Activated T-cell treated with anti-CD3 and anti-CD28 coated beads, Interleukin-2, amount 50 U/mL, for 24 hours (primary cell): ENCODE results near the gene MLLT1.
"Not testable (repeated sequence)": the region's sequence is repeated elsewhere in the genome, so short reads cannot be mapped to it uniquely, and the experiment has no call there.

Experiments used
- DNase-seq: peaks from one replicate; pipeline ENCODE4 v3.0.0-alpha.2; 2020
- H3K27ac Mint-ChIP-seq: 2 replicates; pipeline ENCODE4 v1.8.0; 2020; ENCODE audit warnings: mild to moderate bottlenecking, mixed read lengths
- H3K27me3 Mint-ChIP-seq: 2 replicates; pipeline ENCODE4 v1.8.0; 2020; ENCODE audit warnings: mixed read lengths
- H3K36me3 Mint-ChIP-seq: 2 replicates; pipeline ENCODE4 v1.8.0; 2020; ENCODE audit warnings: low read depth, mixed read lengths
- H3K4me1 Mint-ChIP-seq: 2 replicates; pipeline ENCODE4 v1.8.0; 2020; ENCODE audit warnings: low read depth, mixed read lengths
- H3K4me3 Mint-ChIP-seq: 2 replicates; pipeline ENCODE4 v1.8.0; 2020; ENCODE audit warnings: mild to moderate bottlenecking, moderate library complexity, mixed read lengths
- H3K9me3 Mint-ChIP-seq: 2 replicates; pipeline ENCODE4 v1.8.0; 2020; ENCODE audit warnings: mixed read lengths

MLLT1 gene

DNA sequence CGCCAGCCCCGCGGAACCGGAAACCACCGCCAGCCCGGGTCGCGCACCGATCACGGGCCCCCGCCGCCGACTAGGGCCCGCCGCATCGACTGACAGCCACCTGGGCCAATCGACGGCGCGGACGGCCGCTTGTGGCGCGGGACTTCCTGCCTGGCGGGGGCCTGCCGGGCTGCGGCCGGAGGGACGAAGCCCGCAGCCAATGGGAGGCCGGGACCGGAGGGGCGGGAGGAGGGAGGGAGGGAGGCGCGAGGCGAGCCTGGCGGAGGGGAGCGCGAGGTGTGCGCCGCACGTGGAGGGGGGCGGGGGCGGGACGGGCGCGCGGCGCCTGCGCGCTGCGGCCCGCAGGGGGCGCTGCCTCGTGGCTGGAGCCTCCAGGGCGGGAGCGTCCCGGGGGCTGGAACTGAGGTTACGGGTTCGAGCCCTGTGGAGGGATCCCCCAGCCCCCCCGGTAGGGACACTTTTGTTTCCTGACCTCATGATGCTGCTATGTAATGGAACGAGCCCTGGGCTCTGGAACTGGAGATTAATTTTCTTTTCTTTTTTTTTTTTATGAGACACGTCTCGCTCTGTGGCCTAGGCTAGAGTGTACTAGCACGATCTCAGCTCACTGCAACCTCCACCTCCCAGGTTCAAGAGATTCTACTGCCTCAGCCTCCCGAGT lies at the start of gene MLLT1:
MLLT1 (minus strand) TSS at position 45 of the 661 bp plus-strand sequence. CDS start 191 bp downstream, outside the sequence.
- Mint-ChIP-seq H3K4me1 (peaks cover 42% of the 10 kb centered on the region), H3K9me3 (no peaks in the 10 kb centered on the region), H3K27me3 (peaks cover 2% of the 10 kb centered on the region), H3K27ac (peak within 1 kb of the TSS; percentile 95), H3K4me3 (peak within 1 kb of the TSS; percentile 97), H3K36me3 (peaks cover 37% of the 10 kb centered on the region)
- DNase-seq, result peak; percentile 99

- no peaks in the 10 kb centered on the region for H3K27me3 Mint-ChIP-seq
- no peak overlapping the region for H3K27ac Mint-ChIP-seq
- H3K36me3 Mint-ChIP-seq, result no peaks in the 10 kb centered on the region
- no peaks in the 10 kb centered on the region for H3K9me3 Mint-ChIP-seq
- H3K4me1 Mint-ChIP-seq, result no peaks in the 10 kb centered on the region
- no peak for DNase-seq
- H3K4me3 Mint-ChIP-seq, result no peak overlapping the region
Measured at GRCh38 chr19:6326815-6327214, 47.0 kb upstream of the MLLT1 start.

- Mint-ChIP-seq H3K4me3 (no peak overlapping the region), H3K4me1 (no peaks in the 10 kb centered on the region), H3K27ac (no peak overlapping the region), H3K36me3 (no peaks in the 10 kb centered on the region), H3K27me3 (no peaks in the 10 kb centered on the region), H3K9me3 (no peaks in the 10 kb centered on the region)
- DNase-seq, result no peak
Measured at GRCh38 chr19:6325614-6326013, 45.8 kb upstream of the MLLT1 start.

- Mint-ChIP-seq H3K9me3 (no peaks in the 10 kb centered on the region), H3K27me3 (no peaks in the 10 kb centered on the region), H3K27ac (no peak overlapping the region), H3K4me3 (no peak overlapping the region), H3K36me3 (no peaks in the 10 kb centered on the region), H3K4me1 (no peaks in the 10 kb centered on the region)
- no peak for DNase-seq
Measured at GRCh38 chr19:6324757-6325156, 45.0 kb upstream of the MLLT1 start.

- Mint-ChIP-seq H3K4me3 (no peak overlapping the region), H3K27me3 (no peaks in the 10 kb centered on the region)
Measured at GRCh38 chr19:6322284-6322683, 42.5 kb upstream of the MLLT1 start.

GRCh38 chr19:6319376-6319775 lies 39.6 kb upstream of the MLLT1 start:
- H3K4me1 Mint-ChIP-seq, result peaks cover 4% of the 10 kb centered on the region
- no peaks in the 10 kb centered on the region for H3K36me3 Mint-ChIP-seq
- no peaks in the 10 kb centered on the region for H3K27me3 Mint-ChIP-seq
- H3K9me3 Mint-ChIP-seq, result no peaks in the 10 kb centered on the region
- H3K4me3 Mint-ChIP-seq, result no peak overlapping the region
- H3K27ac Mint-ChIP-seq, result no peak overlapping the region
- DNase-seq, result no peak

More at GRCh38 chr19:6322284-6322683, 42.5 kb upstream of the MLLT1 start:
- no peak for DNase-seq
- Mint-ChIP-seq H3K27ac (no peak overlapping the region), H3K36me3 (no peaks in the 10 kb centered on the region), H3K4me1 (peaks cover 4% of the 10 kb centered on the region), H3K9me3 (no peaks in the 10 kb centered on the region)

- Mint-ChIP-seq H3K9me3 (no peaks in the 10 kb centered on the region), H3K4me1 (peaks cover 4% of the 10 kb centered on the region), H3K36me3 (no peaks in the 10 kb centered on the region), H3K4me3 (no peak overlapping the region), H3K27me3 (no peaks in the 10 kb centered on the region), H3K27ac (no peak overlapping the region)
- DNase-seq, result no peak
Measured at GRCh38 chr19:6318772-6319171, 39.0 kb upstream of the MLLT1 start.

- not testable (repeated sequence) for H3K9me3 Mint-ChIP-seq, H3K4me1 Mint-ChIP-seq, H3K4me3 Mint-ChIP-seq, H3K27me3 Mint-ChIP-seq, DNase-seq, H3K36me3 Mint-ChIP-seq, H3K27ac Mint-ChIP-seq
Measured at GRCh38 chr19:6315646-6316045, 35.9 kb upstream of the MLLT1 start.

DNA sequence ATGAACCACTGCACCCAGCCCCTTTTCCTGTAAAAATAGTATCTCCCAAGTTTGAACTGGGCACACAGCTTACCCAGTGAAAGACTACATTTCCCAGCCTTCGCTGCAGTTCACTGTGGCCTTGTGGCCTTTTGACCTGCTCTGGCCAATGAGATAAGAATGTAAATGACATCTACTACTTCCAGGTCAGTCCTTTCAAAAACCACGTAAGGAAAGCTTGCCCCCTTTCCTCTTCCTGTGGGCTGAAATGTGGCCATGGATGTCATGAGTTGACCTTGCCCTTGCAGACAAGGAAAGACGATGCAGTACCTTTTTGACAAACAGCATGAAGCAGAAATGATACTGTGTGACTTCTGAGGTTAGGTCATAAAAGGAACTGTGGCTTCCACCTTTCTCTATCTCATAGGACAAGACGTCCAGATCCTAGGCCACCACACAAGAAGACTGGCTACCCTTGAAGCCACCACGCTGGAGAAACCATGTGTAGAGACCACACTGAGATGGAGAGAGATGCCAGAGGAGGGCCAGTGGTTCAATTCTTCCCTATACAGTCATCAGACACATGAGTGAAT lies 33.7 kb upstream of the MLLT1 start:
- Mint-ChIP-seq H3K27ac (no peak overlapping the region), H3K27me3 (no peaks in the 10 kb centered on the region), H3K4me3 (no peak overlapping the region), H3K4me1 (no peaks in the 10 kb centered on the region), H3K36me3 (no peaks in the 10 kb centered on the region), H3K9me3 (no peaks in the 10 kb centered on the region)
- no peak for DNase-seq

DNA sequence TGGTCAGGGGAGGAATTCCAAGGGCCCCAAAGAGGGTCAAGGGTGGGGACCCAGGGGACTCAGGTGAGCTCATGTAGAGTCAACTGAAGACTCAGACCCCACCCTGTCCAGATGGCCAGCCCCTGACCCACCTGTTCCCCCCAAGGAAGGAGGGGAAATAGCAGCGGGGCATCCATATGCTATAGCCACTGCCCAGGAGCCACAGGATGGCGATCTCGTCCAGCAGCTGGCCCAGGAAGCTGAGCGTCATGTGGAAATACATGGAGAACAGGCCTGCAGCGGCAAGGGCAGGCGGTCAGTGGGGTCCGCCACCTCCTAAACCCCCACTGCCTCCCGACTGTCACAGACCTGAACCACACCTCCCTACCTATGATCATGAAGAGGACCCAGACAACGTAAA lies 32.2 kb upstream of the MLLT1 start:
- no peaks in the 10 kb centered on the region for H3K9me3 Mint-ChIP-seq
- no peaks in the 10 kb centered on the region for H3K27me3 Mint-ChIP-seq
- no peak for DNase-seq
- H3K36me3 Mint-ChIP-seq, result no peaks in the 10 kb centered on the region
- no peaks in the 10 kb centered on the region for H3K4me1 Mint-ChIP-seq
- no peak overlapping the region for H3K4me3 Mint-ChIP-seq
- no peak overlapping the region for H3K27ac Mint-ChIP-seq

- Mint-ChIP-seq H3K27ac (no peak overlapping the region), H3K4me1 (peaks cover 2% of the 10 kb centered on the region), H3K4me3 (no peak overlapping the region), H3K27me3 (no peaks in the 10 kb centered on the region), H3K9me3 (peaks cover 8% of the 10 kb centered on the region), H3K36me3 (peaks cover 5% of the 10 kb centered on the region)
- DNase-seq, result no peak
Measured at GRCh38 chr19:6298413-6298812, 18.6 kb upstream of the MLLT1 start.

GRCh38 chr19:6297202-6297601 lies 17.4 kb upstream of the MLLT1 start:
- DNase-seq, result no peak
- Mint-ChIP-seq H3K4me3 (no peak overlapping the region), H3K27ac (no peak overlapping the region), H3K4me1 (peaks cover 2% of the 10 kb centered on the region), H3K9me3 (peaks cover 9% of the 10 kb centered on the region), H3K36me3 (peaks cover 6% of the 10 kb centered on the region), H3K27me3 (no peaks in the 10 kb centered on the region)

- no peak overlapping the region for H3K4me3 Mint-ChIP-seq
Measured at GRCh38 chr19:6292006-6292405, 12.2 kb upstream of the MLLT1 start.

GRCh38 chr19:6288737-6289136 lies 9.0 kb upstream of the MLLT1 start:
- no peak overlapping the region for H3K27ac Mint-ChIP-seq
- peaks cover 42% of the 10 kb centered on the region for H3K9me3 Mint-ChIP-seq
- no peaks in the 10 kb centered on the region for H3K27me3 Mint-ChIP-seq
- H3K4me1 Mint-ChIP-seq, result no peaks in the 10 kb centered on the region
- peaks cover 24% of the 10 kb centered on the region for H3K36me3 Mint-ChIP-seq
- H3K4me3 Mint-ChIP-seq, result no peak overlapping the region
- DNase-seq, result no peak

More at GRCh38 chr19:6292006-6292405, 12.2 kb upstream of the MLLT1 start:
- DNase-seq, result no peak
- Mint-ChIP-seq H3K4me1 (no peaks in the 10 kb centered on the region), H3K27me3 (no peaks in the 10 kb centered on the region), H3K36me3 (peaks cover 29% of the 10 kb centered on the region), H3K9me3 (peaks cover 50% of the 10 kb centered on the region), H3K27ac (no peak overlapping the region)

GRCh38 chr19:6287269-6287885 lies 7.6 kb upstream of the MLLT1 start:
- H3K9me3 Mint-ChIP-seq, result peaks cover 42% of the 10 kb centered on the region
- H3K27me3 Mint-ChIP-seq, result no peaks in the 10 kb centered on the region
- H3K4me3 Mint-ChIP-seq, result no peak overlapping the region
- H3K4me1 Mint-ChIP-seq, result no peaks in the 10 kb centered on the region
- H3K27ac Mint-ChIP-seq, result no peak overlapping the region
- DNase-seq, result no peak
- H3K36me3 Mint-ChIP-seq, result peaks cover 23% of the 10 kb centered on the region
